Pancreas (tissue), 10 donors: Measurements from ENCODE around the gene IL20. TPM values are rescaled to one million over a fixed set of nuclear protein-coding genes. Genes with fewer than 3 reads are reported as not detected.
A peak's percentile ranks its signal among the peaks of the same experiment; 100 is the strongest.

Source experiments
- ATAC-seq, 4 donors: fragments of 200-7000 bp; cut with Tn5 transposase; one replicate each; pipeline versions ENCODE4 v1.8.0 to v1.9.1; 2020; ENCODE audit warnings: mild to moderate bottlenecking in 4 of 4, moderate library complexity in 4 of 4
- DNase-seq, 6 donors: peaks; one replicate each; pipeline ENCODE4 v3.0.0-alpha.2; 2020
- FAIRE-seq: peaks from 2 replicates; lab custom pipeline; 2012; peaks lifted over from hg19 to GRCh38; lab: Jason Lieb, UNC
- H3K27ac ChIP-seq, 4 donors: fragments of 200-600 bp; sonication (generic); 1 replicate in 3 of 4; 2 replicates in 1 of 4; pipeline versions ENCODE4 v1.5.0 to v1.8.0; 2020
- H3K27me3 ChIP-seq, 4 donors: fragments of 200-600 bp; one replicate each; pipeline ENCODE4 v1.8.0; 2021
- H3K36me3 ChIP-seq, 3 donors: fragments of 200-600 bp; sonication (generic) in 1 of 3; one replicate each; pipeline versions ENCODE4 v1.5.0 to v1.8.0; 2020 to 2021
- H3K4me1 ChIP-seq, 3 donors: fragments of 200-600 bp; one replicate each; pipeline ENCODE4 v1.8.0; 2021
- H3K4me3 ChIP-seq, 4 donors: fragments of 200-600 bp; sonication (generic) in 2 of 4; one replicate each; pipeline versions ENCODE4 v1.5.0 to v1.8.0; 2020 to 2021
- H3K9me3 ChIP-seq, 4 donors: fragments of 200-600 bp; one replicate each; pipeline ENCODE4 v1.8.0; 2021
- WGBS, 2 donors: extraction: QIAGEN DNeasy Blood & Tissue Kit; methylation state at CpG; one replicate each; pipeline ENCODE4 v1.1.7; 2013; 5-methylcytosine and 5-hydroxymethylcytosine counted together
- intact Hi-C, 3 donors: fragments of 100-400 bp; cut with DNase I; formaldehyde crosslinking; loops; one replicate each; pipeline versions ENCODE4 v1.11.1 to v1.14.2; 2022
- polyA plus RNA-seq, 2 donors: library from polyadenylated mRNA; stranded (reverse); fragments of 200-250 nt; gene quantifications; one replicate each; pipeline ENCODE4 v1.2.3, GENCODE V29; 2013
- total RNA-seq, 6 donors: library from RNA; stranded (reverse); fragmentation: NEBNext Ultra II Directional in 4 of 6; extraction: Animal tissue kit (Norgen Biotek cat#: 25700) in 4 of 6; gene quantifications; one replicate each; pipeline versions ENCODE4 v1.2.1 to v1.2.4, GENCODE V29; 2021 to 2023
- TF ChIP-seq, protein P1 (sequence below), 4 donors: fragments of 200-600 bp; sonication (generic) in 3 of 4; IDR thresholded peaks; one replicate each; pipeline versions ENCODE4 v1.5.0 to v1.8.0; 2021; ENCODE audit warnings: antibody characterized with exemption in 4 of 4
- donor health status: healthy with polysubstance abuse.
- donor health status: DM: no; HTN: no; CAD: no; lungs with moderate emphysema.
- donor health status: DM: no; HTN: no; CAD: no.
- donor health status: control.
- donor health status: control.
- donor health status: Bipolar disorder and iron deficiency.
- donor health status: DM: yes; HTN: yes; CAD: no.
- donor health status: DM: no; HTN: no; CAD: no.
- donor health status: DM: no; HTN: no; CAD: no.
- donor health status: DM: yes; HTN: yes; CAD: no.

IL20 gene
- total and polyA plus RNA-seq, 8 donors = not detected

GRCh38 chr1:206834217-206834616 lies 31.2 kb upstream of the IL20 start:
- Histone ChIP-seq H3K36me3 (no peaks in the 10 kb centered on the region), H3K27me3 (no peaks in the 10 kb centered on the region), H3K4me3 (no peak overlapping the region), H3K27ac (no peak overlapping the region), H3K4me1 (no peaks in the 10 kb centered on the region), H3K9me3 (no peaks in the 10 kb centered on the region)
- WGBS, 2 donors = 83 to 87% methylated on average over 6 of the region's 6 CpGs
- no peak for DNase-seq
- TF ChIP-seq, protein P1, sequence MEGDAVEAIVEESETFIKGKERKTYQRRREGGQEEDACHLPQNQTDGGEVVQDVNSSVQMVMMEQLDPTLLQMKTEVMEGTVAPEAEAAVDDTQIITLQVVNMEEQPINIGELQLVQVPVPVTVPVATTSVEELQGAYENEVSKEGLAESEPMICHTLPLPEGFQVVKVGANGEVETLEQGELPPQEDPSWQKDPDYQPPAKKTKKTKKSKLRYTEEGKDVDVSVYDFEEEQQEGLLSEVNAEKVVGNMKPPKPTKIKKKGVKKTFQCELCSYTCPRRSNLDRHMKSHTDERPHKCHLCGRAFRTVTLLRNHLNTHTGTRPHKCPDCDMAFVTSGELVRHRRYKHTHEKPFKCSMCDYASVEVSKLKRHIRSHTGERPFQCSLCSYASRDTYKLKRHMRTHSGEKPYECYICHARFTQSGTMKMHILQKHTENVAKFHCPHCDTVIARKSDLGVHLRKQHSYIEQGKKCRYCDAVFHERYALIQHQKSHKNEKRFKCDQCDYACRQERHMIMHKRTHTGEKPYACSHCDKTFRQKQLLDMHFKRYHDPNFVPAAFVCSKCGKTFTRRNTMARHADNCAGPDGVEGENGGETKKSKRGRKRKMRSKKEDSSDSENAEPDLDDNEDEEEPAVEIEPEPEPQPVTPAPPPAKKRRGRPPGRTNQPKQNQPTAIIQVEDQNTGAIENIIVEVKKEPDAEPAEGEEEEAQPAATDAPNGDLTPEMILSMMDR (IDR thresholded peaks at IDR 0.05) = no peak
- FAIRE-seq = no peak
- no peak for ATAC-seq
- intact Hi-C loops = no loop called here

- H3K36me3 ChIP-seq = no peaks in the 10 kb centered on the region
- FAIRE-seq = no peak
- no peak overlapping the region for H3K4me3 ChIP-seq
- WGBS, 2 donors = 72 to 81% methylated on average over 3 of the region's 3 CpGs
- H3K9me3 ChIP-seq = no peaks in the 10 kb centered on the region
- H3K27me3 ChIP-seq = no peaks in the 10 kb centered on the region
- no peaks in the 10 kb centered on the region for H3K4me1 ChIP-seq
- DNase-seq = no peak
- no peak overlapping the region for H3K27ac ChIP-seq
- TF ChIP-seq, protein P1 (IDR thresholded peaks at IDR 0.05) = no peak
- ATAC-seq = peak in 2 of 4 donors; percentile 62 to 63
- intact Hi-C loops = no loop called here
These were observed 30.7 kb upstream of the IL20 start for GRCh38 chr1:206834711-206835110.

- no peaks in the 10 kb centered on the region for H3K27me3 ChIP-seq
- 41 to 63% methylated on average over 3 of the region's 3 CpGs for WGBS, 2 donors
- TF ChIP-seq, protein P1 (IDR thresholded peaks at IDR 0.05) = no peak
- FAIRE-seq = no peak
- intact Hi-C loops = no loop called here
- H3K27ac ChIP-seq = no peak overlapping the region
- H3K4me1 ChIP-seq = no peaks in the 10 kb centered on the region
- H3K4me3 ChIP-seq = no peak overlapping the region
- no peaks in the 10 kb centered on the region for H3K36me3 ChIP-seq
- no peak for ATAC-seq
- no peaks in the 10 kb centered on the region for H3K9me3 ChIP-seq
- DNase-seq = no peak
These were observed 30.2 kb upstream of the IL20 start for GRCh38 chr1:206835186-206835585.

DNA sequence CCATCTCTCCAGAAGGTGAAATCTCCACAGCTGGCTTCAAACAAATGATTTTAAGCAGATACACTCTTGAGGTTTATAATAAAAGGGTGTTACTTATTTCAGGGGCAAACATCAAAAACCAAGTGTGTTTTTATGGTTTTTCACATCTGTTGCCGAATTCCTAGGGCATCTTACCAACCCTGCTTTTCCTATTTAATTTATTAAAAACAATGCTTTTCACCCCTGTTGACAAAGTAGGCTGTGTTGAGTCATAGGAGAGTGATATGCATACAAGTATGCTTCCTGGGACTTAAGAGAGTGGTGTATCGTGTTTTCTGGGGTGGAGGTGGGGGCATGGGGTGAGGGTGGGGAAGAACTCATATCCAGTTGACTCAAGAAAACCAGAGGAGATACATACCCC lies 29.3 kb upstream of the IL20 start:
- 64 to 78% methylated on average over 2 of the region's 2 CpGs for WGBS, 2 donors
- Histone ChIP-seq H3K4me3 (no peak overlapping the region), H3K9me3 (no peaks in the 10 kb centered on the region), H3K27me3 (no peaks in the 10 kb centered on the region), H3K27ac (no peak overlapping the region), H3K4me1 (no peaks in the 10 kb centered on the region), H3K36me3 (no peaks in the 10 kb centered on the region)
- intact Hi-C loops = no loop called here
- TF ChIP-seq, protein P1 (IDR thresholded peaks at IDR 0.05) = no peak
- no peak for DNase-seq
- no peak for FAIRE-seq
- ATAC-seq = no peak

DNA sequence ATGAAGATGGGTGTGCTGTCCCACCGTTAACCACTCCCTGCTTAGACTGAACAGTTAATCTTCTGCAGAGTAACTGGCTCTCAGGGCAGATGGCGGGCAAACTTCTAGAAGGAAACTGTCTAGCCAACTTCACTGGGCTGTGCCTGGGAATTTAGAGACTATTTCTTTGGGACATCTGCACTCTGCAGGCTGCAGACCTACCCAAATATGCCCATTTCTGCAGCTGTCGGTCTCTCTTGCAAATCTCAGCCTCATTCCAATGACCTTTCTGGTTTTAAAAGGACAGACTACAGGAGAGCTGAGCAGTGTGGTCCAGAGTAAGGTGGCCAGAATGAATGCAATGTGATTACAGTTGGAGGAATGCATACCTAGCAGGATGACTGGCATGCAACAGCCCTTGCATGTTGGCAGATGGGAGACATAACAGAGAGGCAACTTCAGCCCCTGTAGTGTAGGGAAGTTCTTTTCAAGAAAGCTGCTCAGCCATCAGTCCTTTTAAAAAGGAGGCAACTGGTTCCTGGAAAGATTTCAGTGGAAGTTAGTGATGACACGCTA lies 26.3 kb upstream of the IL20 start:
- Histone ChIP-seq H3K27me3 (no peaks in the 10 kb centered on the region), H3K4me3 (no peak overlapping the region), H3K36me3 (no peaks in the 10 kb centered on the region), H3K9me3 (no peaks in the 10 kb centered on the region), H3K27ac (no peak overlapping the region), H3K4me1 (no peaks in the 10 kb centered on the region)
- intact Hi-C loops = no loop called here
- ATAC-seq (no peak), DNase-seq (no peak), FAIRE-seq (no peak)
- TF ChIP-seq, protein P1 (IDR thresholded peaks at IDR 0.05) = no peak
- 88 to 92% methylated on average over 4 of the region's 4 CpGs for WGBS, 2 donors
